ENCODE data around the gene PNMA3.
"Not testable (repeated sequence)": the region's sequence is repeated elsewhere in the genome, so short reads cannot be mapped to it uniquely, and the experiment has no call there.

Gene PNMA3

DNA sequence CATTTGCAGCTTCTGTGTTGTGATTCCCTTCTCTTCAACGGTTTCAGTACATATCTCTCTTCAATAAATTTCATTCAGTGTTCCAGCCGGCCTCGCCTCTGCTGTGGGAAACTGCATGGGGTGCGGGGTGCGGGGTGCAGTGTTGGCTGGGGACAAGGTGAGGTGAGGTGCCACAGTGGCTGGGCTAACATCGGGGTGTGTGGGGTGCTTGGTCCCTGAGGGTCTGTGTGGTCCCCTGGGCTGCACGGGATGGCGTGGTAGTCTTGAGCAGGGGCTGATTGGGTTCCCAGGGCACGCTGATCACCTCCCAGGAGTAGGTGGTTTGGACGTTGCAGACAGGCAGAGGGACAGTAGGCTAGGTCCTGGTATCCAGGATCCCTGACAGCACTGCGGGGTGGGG is 18.7 kb downstream of the PNMA3 start:
- FAIRE-seq = no peak

GRCh38 chrX:153075366-153075765 is 19.1 kb downstream of the PNMA3 start:
- FAIRE-seq = no peak

DNA sequence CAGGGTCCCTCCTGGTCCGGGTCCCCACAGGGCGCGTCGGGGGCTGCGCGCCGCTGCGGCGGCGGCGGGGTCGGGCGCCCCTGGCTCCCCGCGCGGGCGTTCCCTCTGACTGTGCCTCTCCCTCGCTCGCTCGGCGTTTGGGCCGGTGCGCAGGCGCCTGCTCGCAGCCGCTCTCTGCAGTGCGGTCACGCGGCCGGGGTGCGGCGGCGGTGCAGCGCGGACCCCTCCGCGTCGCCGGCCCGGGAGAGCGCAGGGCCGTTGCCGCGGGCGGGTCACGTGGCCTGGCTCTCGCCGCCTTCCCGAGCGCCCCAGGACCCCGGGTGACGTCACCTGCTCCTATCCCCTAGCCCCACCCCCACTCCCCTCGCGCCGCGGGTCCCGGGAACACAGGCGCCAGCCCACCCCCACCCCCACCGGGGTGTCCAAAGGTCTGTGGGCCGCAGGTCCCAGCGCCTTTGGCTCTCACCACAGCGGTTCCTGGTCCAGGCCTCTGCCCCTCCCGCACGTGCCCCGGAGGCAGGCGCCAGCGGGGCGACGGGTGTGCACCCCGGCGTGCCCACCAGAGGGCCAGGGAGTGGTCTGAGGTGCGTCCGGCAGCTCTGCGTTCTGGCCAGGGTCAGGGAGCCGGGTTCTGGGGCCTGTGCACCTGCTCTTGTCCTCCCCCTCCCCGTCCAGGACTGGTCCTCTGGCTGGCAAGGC is 21.3 kb downstream of the PNMA3 start:
- FAIRE-seq = not testable (repeated sequence)

DNA sequence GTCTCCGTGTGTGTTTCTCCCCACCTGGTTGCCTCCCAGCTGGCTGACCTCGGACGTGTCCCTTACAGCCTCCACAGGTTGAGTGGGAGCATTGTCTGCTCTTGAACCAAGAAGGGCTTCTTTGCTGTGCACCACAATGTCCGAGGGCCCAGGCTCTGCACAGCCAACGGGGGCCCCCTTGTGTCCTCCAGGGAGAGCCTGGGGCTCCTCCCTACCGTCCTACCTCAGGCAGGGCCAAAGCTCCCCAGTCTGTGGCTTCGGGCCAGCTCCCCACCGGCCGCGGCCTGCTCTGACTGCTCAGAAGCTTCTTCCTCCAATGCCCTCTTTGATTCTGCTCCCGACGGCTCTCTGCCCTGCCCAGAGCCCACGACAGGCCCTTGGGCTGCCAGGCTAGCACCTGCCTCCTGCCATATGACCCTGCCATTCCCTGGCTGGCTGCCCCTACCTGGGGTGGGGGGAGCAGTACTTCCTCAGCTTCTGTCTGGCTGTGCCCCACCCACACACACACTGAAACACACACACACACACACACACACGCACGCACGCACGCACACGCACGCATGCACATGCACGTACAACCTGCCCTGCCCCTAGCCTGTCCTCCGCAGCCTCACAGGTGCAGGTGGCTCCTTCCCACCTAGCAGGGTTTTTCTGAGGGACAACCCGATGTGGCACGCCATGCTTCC is 27.1 kb downstream of the PNMA3 start:
- not testable (repeated sequence) for FAIRE-seq

GRCh38 chrX:153102418-153102817 is 46.1 kb downstream of the PNMA3 start:
- no peak for FAIRE-seq

- not testable (repeated sequence) for FAIRE-seq
These were observed 48.7 kb downstream of the PNMA3 start for GRCh38 chrX:153104959-153105358.

GRCh38 chrX:153106092-153106801 is 50.0 kb downstream of the PNMA3 start:
- FAIRE-seq = not testable (repeated sequence)

All from endometrium (tissue), 2 donors.